ENCODE data around the gene CTNND2. TPM values are rescaled to one million over a fixed set of nuclear protein-coding genes. Genes with fewer than 3 reads are reported as not detected.
A peak's percentile ranks its signal among the peaks of the same experiment; 100 is the strongest.
"Not testable (repeated sequence)": the region's sequence is repeated elsewhere in the genome, so short reads cannot be mapped to it uniquely, and the experiment has no call there.

Gene CTNND2
- total RNA-seq, 1 experiment from 2014 or later = 2.9 TPM

DNA sequence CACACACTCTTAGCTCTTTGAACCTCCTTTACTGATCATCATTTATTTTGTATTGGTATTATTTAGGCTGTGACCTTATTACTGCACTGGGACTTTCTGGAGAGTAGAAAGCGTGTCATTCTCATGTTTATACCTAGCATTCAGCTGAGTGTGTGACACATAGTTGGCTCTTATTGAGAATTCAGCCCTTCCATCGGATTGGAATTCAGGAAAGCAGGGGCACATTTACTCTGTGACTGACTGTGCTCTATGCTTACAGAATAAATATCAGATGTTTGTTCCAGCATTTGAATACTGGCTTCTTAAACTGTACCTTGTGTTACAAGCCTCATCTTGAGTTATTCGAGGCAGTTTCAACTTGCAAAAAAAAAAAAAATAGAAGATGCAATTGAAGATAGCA, 782.4 kb downstream of the CTNND2 start:
- no peaks in the 10 kb centered on the region for H3K27me3 ChIP-seq (ENCODE audit: control insufficient read depth, insufficient read depth, low read length)
- H3K36me3 ChIP-seq (replicated peaks; ENCODE audit: control insufficient read depth, insufficient read depth, low read length) = no peaks in the 10 kb centered on the region
- no peak for DNase-seq

DNA sequence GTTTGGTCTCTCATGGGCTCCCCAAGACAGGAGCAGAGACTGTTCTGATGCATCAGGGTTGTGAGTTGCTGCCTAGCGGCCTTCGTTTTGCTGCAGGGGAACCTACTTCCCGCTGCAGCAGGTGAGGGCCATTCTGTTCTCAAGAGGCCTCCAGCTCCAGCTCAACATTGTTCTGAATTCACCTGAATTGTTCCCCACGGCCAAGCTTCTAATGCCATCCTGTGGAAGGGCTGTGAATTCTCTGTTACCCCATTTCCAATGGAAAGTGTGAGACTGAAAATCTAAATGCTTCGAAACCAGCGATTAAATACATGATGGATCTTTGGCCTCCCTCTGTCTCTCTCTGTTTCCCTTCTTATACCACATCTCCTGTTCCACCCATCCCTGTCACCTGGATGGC, 794.1 kb downstream of the CTNND2 start:
- Histone ChIP-seq H3K36me3 (replicated peaks; ENCODE audit: control insufficient read depth, insufficient read depth, low read length) (no peaks in the 10 kb centered on the region), H3K27me3 (ENCODE audit: control insufficient read depth, insufficient read depth, low read length) (no peaks in the 10 kb centered on the region), H3K4me3 (ENCODE audit: insufficient read depth, low read depth, low read length) (no peak overlapping the region)
- DNase-seq = peak; percentile 9

More for the DNA sequence above, 782.4 kb downstream of the CTNND2 start:
- H3K4me3 ChIP-seq (ENCODE audit: insufficient read depth, low read depth, low read length) = no peak overlapping the region

DNA sequence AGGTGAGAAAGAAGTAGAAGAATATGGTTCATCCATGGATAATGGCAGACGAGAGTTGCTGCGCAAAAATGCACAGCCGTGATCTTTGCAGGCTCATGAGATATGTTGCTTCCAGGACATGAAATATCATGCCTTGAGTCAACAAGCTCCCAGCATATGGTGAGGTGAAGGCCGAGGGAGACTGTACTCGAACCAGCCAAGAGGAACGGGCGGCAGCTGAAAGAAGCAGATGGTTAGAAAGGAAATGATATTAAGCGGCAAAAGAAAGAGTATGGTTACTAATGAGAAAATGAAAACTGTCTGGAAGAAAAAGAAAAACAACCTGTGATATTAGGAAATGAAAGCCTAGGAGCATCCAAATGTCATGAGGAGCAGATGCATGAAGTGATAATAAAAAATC, 798.5 kb downstream of the CTNND2 start:
- DNase-seq = no peak
- Histone ChIP-seq H3K4me3 (ENCODE audit: insufficient read depth, low read depth, low read length) (no peak overlapping the region), H3K36me3 (replicated peaks; ENCODE audit: control insufficient read depth, insufficient read depth, low read length) (no peaks in the 10 kb centered on the region), H3K27me3 (ENCODE audit: control insufficient read depth, insufficient read depth, low read length) (no peaks in the 10 kb centered on the region)

DNA sequence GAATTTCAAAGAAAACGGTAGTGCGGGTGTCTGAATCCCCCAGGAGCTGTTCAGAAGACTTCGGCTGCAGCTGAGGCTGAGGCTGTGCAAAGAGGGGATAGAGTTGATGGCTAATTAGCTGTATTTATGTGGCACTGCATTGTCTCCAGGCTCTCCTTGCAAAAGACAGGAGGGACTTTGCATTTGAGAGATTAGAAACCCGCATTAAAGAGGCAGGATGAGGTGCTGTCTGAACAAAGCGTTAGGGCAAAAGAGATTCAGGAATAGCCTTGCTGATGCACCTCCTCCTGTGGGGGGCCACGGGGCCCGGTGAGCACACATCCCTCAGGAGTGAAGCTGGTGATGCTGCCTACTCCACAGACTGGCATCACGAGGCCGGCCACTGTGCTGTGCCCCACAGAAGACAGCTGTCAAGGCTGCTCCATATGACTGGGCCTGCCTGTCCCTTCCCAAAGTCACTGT, 799.6 kb downstream of the CTNND2 start:
- Histone ChIP-seq H3K36me3 (replicated peaks; ENCODE audit: control insufficient read depth, insufficient read depth, low read length) (no peaks in the 10 kb centered on the region), H3K4me3 (ENCODE audit: insufficient read depth, low read depth, low read length) (no peak overlapping the region), H3K27me3 (ENCODE audit: control insufficient read depth, insufficient read depth, low read length) (no peaks in the 10 kb centered on the region)
- no peak for DNase-seq

DNA sequence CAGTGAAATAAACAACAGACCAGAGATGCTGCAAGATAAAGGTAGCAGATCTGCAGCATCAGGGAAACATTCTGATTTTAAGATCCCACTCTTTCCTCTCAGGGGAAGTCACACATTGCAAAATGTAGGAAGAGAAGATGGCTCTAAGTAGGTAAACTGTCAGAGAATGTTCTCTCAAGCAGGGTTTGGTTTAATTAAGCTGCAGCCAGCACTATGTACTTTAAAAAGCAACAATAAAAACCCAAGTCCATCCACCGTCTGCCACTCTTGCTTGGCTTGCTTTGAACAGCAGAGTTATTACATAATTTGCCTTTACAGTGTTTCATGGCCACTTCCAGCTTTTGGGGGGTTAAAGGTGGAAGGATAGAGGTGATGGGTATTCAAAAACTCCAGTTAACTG, 800.0 kb downstream of the CTNND2 start:
- H3K4me3 ChIP-seq (ENCODE audit: insufficient read depth, low read depth, low read length) = no peak overlapping the region
- no peak for DNase-seq
- no peaks in the 10 kb centered on the region for H3K36me3 ChIP-seq (replicated peaks; ENCODE audit: control insufficient read depth, insufficient read depth, low read length)
- H3K27me3 ChIP-seq (ENCODE audit: control insufficient read depth, insufficient read depth, low read length) = no peaks in the 10 kb centered on the region

DNA sequence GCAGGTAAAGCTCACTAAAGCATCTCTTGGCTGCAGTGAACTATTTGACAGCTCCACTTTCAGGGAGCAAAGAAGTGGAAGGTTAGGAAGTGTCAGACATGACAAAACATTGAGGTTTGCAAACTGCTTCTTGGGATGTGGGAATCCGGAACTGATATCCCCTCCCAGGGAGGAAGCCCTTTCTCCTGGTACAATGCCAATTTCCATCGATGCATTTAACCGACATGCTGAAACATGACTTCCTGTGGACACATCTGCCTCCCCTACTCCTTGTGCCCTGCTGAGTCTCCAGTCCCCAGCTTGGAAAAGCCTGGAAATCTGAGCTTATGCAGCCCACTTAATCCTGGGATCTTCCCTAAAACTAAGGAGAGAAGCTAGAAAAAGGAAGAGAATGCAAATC, 820.1 kb downstream of the CTNND2 start:
- DNase-seq = no peak
- Histone ChIP-seq H3K36me3 (replicated peaks; ENCODE audit: control insufficient read depth, insufficient read depth, low read length) (no peaks in the 10 kb centered on the region), H3K4me3 (ENCODE audit: insufficient read depth, low read depth, low read length) (no peak overlapping the region), H3K27me3 (ENCODE audit: control insufficient read depth, insufficient read depth, low read length) (no peaks in the 10 kb centered on the region)

DNA sequence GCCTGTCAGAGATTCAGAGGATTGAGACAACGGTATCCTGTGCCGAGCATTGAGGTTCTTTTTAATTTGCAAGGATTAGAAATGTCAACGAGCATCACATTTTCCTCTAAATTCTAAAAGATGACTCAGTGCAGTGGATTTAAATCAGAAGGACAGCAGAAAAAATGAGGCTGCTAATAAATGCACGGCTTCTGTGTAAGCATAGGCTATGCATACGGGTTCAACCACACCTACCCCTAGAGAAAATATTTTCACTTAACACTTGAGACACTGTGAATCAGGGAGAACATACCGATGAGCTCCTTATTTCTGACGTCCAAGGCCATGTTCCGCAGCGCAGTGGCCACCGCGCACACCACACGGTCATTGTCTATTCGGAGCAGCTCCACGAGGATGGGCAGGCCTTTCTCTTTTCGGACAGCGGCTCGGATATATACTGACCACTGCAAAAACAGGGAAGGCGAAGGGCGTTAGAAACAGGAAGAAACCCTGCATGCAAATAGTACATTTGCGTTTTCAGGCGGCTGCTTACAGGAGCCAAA, 821.8 kb downstream of the CTNND2 start:
- H3K36me3 ChIP-seq (replicated peaks; ENCODE audit: control insufficient read depth, insufficient read depth, low read length) = no peaks in the 10 kb centered on the region
- H3K4me3 ChIP-seq (ENCODE audit: insufficient read depth, low read depth, low read length) = no peak overlapping the region
- no peak for DNase-seq
- H3K27me3 ChIP-seq (ENCODE audit: control insufficient read depth, insufficient read depth, low read length) = no peaks in the 10 kb centered on the region

DNA sequence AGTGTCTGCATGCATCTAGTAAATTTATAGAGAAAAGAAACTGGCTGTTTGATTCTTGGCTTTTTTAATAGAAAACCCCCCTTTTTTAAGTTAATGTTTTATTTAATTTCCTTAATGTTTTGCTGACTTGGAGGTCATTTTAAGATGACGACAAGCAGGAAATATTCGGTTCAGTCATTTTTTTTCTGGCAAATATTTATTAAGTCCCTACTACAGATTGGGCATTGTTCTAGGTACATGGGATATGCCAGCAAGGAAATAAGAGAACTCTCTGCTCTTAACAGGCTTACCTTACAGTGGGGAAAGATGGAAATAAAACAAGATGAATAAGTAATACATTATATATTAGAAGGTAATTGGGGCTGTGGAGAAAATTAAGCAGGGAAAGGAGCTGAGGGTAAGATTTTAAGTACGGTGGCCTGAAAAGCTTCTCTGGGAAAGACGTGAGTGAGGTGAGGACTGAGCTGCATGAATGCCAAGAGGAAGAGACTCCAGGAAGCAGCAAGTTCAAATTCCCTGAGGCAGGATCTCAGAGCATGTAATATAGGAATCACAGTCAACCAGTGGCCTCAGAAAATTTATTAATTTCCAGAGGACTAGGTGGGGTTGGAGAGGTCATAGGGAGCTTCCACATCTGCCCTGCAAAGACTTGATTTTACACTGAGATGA, 827.2 kb downstream of the CTNND2 start:
- Histone ChIP-seq H3K36me3 (replicated peaks; ENCODE audit: control insufficient read depth, insufficient read depth, low read length) (no peaks in the 10 kb centered on the region), H3K27me3 (ENCODE audit: control insufficient read depth, insufficient read depth, low read length) (no peaks in the 10 kb centered on the region), H3K4me3 (ENCODE audit: insufficient read depth, low read depth, low read length) (no peak overlapping the region)
- no peak for DNase-seq

DNA sequence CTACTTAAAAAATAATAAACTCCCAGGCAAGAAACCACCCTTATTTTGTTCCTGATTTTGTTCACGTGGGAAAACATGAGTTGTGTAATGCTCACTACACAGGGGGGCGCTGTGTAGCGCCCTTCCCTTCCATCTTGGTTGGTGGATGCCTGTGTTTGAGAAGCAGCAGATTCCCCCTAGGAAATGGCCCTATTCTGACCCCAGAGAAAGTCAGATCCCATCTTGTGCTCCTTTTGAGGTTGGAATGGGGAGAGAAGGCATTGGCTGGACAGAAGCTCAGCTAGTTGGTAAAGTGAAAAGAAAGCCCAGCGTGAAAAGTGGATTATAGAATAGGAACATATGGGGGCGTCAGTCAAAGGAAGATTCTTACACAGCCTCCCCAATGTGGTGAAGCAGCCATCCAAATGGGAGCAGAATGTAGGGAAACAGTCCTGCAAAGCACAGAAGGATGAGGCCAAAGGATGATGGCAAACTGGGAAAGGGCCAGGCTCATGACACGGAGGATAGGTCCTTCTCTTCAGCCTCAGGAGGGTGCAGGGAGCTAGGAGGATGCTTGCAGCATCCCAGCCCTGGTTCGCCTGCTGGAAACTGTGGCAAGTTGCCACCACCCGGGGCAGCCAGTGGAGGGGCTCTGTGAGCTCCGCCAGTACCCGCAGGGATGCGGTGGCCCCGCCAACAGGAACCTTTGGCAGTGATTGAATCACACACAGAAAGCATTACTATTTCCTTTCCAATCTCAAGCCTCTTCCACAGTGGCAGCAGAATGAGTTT, 829.0 kb downstream of the CTNND2 start:
- H3K27me3 ChIP-seq (ENCODE audit: control insufficient read depth, insufficient read depth, low read length) = no peaks in the 10 kb centered on the region
- peak; percentile 65 for DNase-seq
- no peaks in the 10 kb centered on the region for H3K36me3 ChIP-seq (replicated peaks; ENCODE audit: control insufficient read depth, insufficient read depth, low read length)
- no peak overlapping the region for H3K4me3 ChIP-seq (ENCODE audit: insufficient read depth, low read depth, low read length)

DNA sequence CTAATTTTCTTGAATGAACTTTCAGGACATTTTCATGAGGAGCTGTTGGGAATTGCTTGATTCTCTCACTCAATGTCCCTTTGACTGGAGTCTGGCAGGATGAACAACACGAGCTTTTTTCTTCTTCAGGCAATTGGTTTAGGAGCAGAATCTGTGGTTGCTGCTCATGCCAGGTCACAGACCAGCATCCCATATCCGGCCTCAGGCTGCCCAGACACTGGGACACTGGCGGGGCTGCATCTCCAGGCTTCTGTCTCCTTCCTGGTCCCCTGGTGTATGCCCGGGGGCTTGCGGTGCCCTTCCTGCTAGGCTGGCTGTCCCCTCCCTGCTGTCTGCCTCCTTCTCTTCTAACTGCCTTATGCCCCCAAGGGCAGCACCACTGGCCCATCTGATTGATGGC, 831.7 kb downstream of the CTNND2 start:
- Histone ChIP-seq H3K36me3 (replicated peaks; ENCODE audit: control insufficient read depth, insufficient read depth, low read length) (no peaks in the 10 kb centered on the region), H3K4me3 (ENCODE audit: insufficient read depth, low read depth, low read length) (no peak overlapping the region)

DNA sequence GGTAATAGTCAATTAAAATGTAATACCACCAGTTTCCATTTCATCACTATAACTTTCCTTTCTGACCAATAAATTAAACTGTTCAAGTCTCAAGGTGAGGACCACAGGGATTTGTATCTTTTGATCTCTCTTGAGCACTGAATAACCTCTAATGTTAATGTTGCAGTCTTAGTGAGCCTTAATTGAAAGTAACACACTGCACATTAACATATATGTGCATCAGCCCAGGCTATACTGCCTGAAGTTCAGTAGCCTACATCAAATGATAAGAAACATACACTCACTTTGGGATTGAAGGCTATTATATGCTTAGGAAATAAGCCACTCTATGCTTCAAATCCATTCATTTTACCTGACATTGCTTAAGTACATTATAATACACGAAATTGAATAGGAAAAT, 832.2 kb downstream of the CTNND2 start:
- DNase-seq = no peak
- Histone ChIP-seq H3K27me3 (ENCODE audit: control insufficient read depth, insufficient read depth, low read length) (no peaks in the 10 kb centered on the region), H3K4me3 (ENCODE audit: insufficient read depth, low read depth, low read length) (no peak overlapping the region), H3K36me3 (replicated peaks; ENCODE audit: control insufficient read depth, insufficient read depth, low read length) (no peaks in the 10 kb centered on the region)

More for the DNA sequence above, 831.7 kb downstream of the CTNND2 start:
- H3K27me3 ChIP-seq (ENCODE audit: control insufficient read depth, insufficient read depth, low read length) = no peaks in the 10 kb centered on the region
- DNase-seq = no peak

DNA sequence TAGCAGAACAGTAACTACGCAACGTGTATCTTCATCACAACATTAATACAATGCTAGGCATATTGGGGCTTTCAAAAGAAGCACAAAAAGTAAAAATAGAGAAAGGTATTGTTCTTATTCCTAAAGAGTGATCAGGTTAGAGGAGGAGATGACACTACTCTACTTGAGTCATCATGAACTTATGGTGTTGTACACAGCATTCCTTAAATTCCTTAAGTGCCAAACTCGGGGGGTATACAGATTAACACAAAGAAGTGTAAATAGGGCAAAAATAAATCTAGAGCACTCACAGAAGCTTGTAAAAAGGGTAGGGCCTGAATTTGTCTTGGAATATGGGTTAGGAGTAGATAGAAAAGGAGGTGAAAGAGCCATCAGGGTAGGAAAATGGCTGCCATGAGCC, 835.2 kb downstream of the CTNND2 start:
- Histone ChIP-seq H3K36me3 (replicated peaks; ENCODE audit: control insufficient read depth, insufficient read depth, low read length) (no peaks in the 10 kb centered on the region), H3K4me3 (ENCODE audit: insufficient read depth, low read depth, low read length) (no peak overlapping the region), H3K27me3 (ENCODE audit: control insufficient read depth, insufficient read depth, low read length) (no peaks in the 10 kb centered on the region)
- no peak for DNase-seq

DNA sequence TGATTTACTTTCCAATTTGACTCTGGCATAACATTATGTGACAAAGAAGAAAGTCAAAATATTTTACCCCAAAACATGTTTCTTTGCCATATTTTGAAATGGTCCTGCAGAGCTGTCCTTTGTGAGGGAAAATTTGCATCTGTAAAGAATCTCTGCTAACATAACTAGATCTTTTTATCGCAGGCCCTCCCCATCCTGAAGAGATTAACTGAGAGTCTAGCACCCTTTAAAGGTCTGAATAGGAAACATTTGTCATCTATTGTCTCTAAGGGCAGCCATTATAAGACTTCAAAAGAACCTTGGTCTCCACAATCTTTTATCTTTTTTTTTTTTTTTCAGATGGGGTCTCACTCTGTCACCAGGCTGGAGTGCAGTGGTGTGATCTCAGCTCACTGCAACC, 838.5 kb downstream of the CTNND2 start:
- H3K4me3 ChIP-seq (ENCODE audit: insufficient read depth, low read depth, low read length); H3K36me3 ChIP-seq (replicated peaks; ENCODE audit: control insufficient read depth, insufficient read depth, low read length); H3K27me3 ChIP-seq (ENCODE audit: control insufficient read depth, insufficient read depth, low read length); DNase-seq: not testable (repeated sequence)

DNA sequence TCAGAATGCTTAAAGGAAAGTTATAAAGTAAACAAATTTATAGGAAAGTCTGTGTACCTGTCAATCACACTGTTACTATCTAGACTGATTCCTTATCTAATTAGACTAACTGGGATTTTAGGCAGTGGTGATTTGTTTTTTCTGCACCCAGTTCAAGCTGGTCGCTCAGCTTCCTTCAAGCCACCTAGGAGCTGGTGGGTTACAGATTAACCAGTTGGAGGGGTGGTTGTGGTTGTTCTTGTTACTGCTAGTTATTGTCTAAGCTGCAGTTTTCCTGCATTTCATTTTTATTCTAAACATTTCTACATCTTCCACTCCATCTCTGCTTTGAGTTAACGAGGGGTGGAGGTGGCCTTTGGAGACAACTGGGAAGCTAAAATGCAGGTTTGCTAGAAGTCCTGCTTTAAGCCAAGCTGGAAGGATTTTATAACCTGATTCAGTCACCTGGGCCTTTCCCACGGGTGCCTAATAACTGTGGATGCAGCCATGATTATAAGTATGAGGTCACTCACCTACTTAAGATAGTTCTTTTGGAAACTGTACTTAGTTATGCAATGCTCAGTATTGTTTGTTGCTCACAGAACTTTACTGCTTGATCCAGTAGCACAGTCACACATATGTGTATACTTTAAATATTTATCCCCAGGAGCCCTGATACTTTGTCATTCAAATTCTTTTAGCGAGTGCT, 839.3 kb downstream of the CTNND2 start:
- no peak for DNase-seq
- Histone ChIP-seq H3K27me3 (ENCODE audit: control insufficient read depth, insufficient read depth, low read length) (no peaks in the 10 kb centered on the region), H3K36me3 (replicated peaks; ENCODE audit: control insufficient read depth, insufficient read depth, low read length) (no peaks in the 10 kb centered on the region), H3K4me3 (ENCODE audit: insufficient read depth, low read depth, low read length) (no peak overlapping the region)

DNA sequence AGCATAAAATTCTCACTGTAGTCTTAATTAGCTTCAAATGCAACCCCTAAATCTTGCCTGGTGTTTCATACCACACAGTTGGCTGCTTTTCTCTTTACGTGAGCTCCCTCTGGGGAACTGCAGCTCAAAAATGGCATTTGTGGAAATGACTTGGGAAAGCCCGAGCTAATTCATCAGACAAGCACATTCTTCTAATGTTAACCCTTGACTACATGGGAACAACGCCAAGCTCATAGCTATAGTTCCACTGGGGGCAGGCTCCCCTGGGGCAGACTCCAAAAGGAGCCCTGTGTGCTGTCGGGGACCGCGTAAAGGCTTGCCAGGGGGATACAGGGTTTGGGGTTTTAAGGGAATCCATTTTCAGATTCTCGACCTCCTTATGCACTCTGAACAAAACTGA, 841.8 kb downstream of the CTNND2 start:
- Histone ChIP-seq H3K27me3 (ENCODE audit: control insufficient read depth, insufficient read depth, low read length) (no peaks in the 10 kb centered on the region), H3K4me3 (ENCODE audit: insufficient read depth, low read depth, low read length) (no peak overlapping the region), H3K36me3 (replicated peaks; ENCODE audit: control insufficient read depth, insufficient read depth, low read length) (no peaks in the 10 kb centered on the region)
- no peak for DNase-seq
